K562 (cell line): ENCODE results near the gene RFNG. TPM values are rescaled to one million over a fixed set of nuclear protein-coding genes. Genes with fewer than 3 reads are reported as not detected.

Source experiments
- ATAC-seq: fragments of 200-7000 bp; cut with Tn5 transposase; 3 replicates; pipeline ENCODE4 v1.9.1; 2020; ENCODE audit warnings: moderate library complexity
- BruUV-seq: library from RNA; stranded (reverse); fragments of 400-500 nt; replicated peaks from 2 replicates; lab custom pipeline; 2021; lab: Mats Ljungman, UMichigan
- CTCF ChIA-PET: fragments of 300-600 bp; formaldehyde crosslinking; extraction: SDS; loops from one replicate; lab custom pipeline; 2021; ENCODE audit warnings: low intra/inter-chr PET ratio; lab: Yijun Ruan, JAX
- POLR2A ChIA-PET: fragments of 300-600, 350-650 bp; sonication (Branson Sonifier 250); formaldehyde crosslinking; extraction: SDS; loops from one replicate; lab custom pipeline; 2021; ENCODE audit warnings: antibody characterized with exemption, inconsistent platforms; lab: Yijun Ruan, JAX
- DNase-seq, 4 experiments: peaks; one replicate each; pipeline versions ENCODE4 v3.0.0 to v3.0.0-alpha.2; 2011 to 2018; ENCODE audit warnings: low spot score in 3 of 4, mixed read lengths in 3 of 4; ENCODE audit errors: extremely low read depth in 1 of 4
- FAIRE-seq: peaks from 2 replicates; lab custom pipeline; 2011; peaks lifted over from hg19 to GRCh38; lab: Jason Lieb, UNC
- H2AFZ ChIP-seq: 2 replicates; pipeline ENCODE4 v1.6.0; 2011; ENCODE audit warnings: low read depth, low read length, control low read depth, inconsistent platforms
- H3K27ac ChIP-seq: fragments of 200-600 bp; 3 replicates; pipeline ENCODE4 v1.8.0; 2011; ENCODE audit warnings: low read depth, mild to moderate bottlenecking, control low read depth, inconsistent platforms, low read length, moderate library complexity, mixed read lengths; ENCODE audit errors: extremely low read depth
- H3K27me3 ChIP-seq, 2 experiments: fragments of 300-600 bp in 1 of 2; 2 replicates in 1 of 2; 3 replicates in 1 of 2; pipeline versions ENCODE4 v1.6.0 to v1.8.0; 2011; ENCODE audit warnings: inconsistent platforms in 2 of 2, low read length in 2 of 2, mild to moderate bottlenecking in 1 of 2, mixed read lengths in 1 of 2, moderate library complexity in 1 of 2; ENCODE audit not compliant: control insufficient read depth in 2 of 2, insufficient read depth in 2 of 2
- H3K36me3 ChIP-seq: fragments of 300-600 bp; 3 replicates; pipeline ENCODE4 v1.8.0; 2011; ENCODE audit warnings: mild to moderate bottlenecking, low read length, inconsistent platforms; ENCODE audit not compliant: control insufficient read depth, insufficient read depth
- H3K4me1 ChIP-seq, 2 experiments: fragments of 200-600 bp in 1 of 2; replicated peaks in 1 of 2; 2 replicates in 1 of 2; 3 replicates in 1 of 2; pipeline versions ENCODE4 v1.5.1 to v1.8.0; 2011; ENCODE audit warnings: inconsistent platforms in 2 of 2, low read length in 2 of 2, mild to moderate bottlenecking in 1 of 2, mixed read lengths in 1 of 2, moderate library complexity in 1 of 2; ENCODE audit not compliant: control insufficient read depth in 2 of 2, insufficient read depth in 2 of 2
- H3K4me2 ChIP-seq: 2 replicates; pipeline ENCODE4 v1.6.1; 2011; ENCODE audit warnings: low read length, control low read depth, inconsistent platforms, mixed read lengths; ENCODE audit not compliant: insufficient read depth
- H3K4me3 ChIP-seq: fragments of 200-600 bp; sonication (generic), shearing (Covaris generic); 2 replicates; pipeline ENCODE4 v1.5.1; 2016; ENCODE audit warnings: control low read depth, inconsistent platforms
- H3K79me2 ChIP-seq: fragments of 200-600 bp; 3 replicates; pipeline ENCODE4 v1.8.0; 2011; ENCODE audit warnings: low read length, inconsistent platforms; ENCODE audit not compliant: control insufficient read depth, insufficient read depth
- H3K9ac ChIP-seq, 2 experiments: 2 replicates each; pipeline versions ENCODE4 v1.6.0 to v1.6.1; 2011; ENCODE audit warnings: low read depth in 2 of 2, low read length in 2 of 2, control low read depth in 1 of 2, inconsistent platforms in 1 of 2, mild to moderate bottlenecking in 1 of 2, mixed read lengths in 1 of 2; ENCODE audit not compliant: insufficient read depth in 1 of 2
- H3K9me1 ChIP-seq: one replicate; pipeline ENCODE4 v1.6.0; 2011; ENCODE audit warnings: inconsistent platforms, mild to moderate bottlenecking, low read length, moderate library complexity; ENCODE audit not compliant: control insufficient read depth, insufficient read depth
- H3K9me3 ChIP-seq: replicated peaks from 2 replicates; pipeline ENCODE4 v1.5.1; 2011; ENCODE audit warnings: low read depth, low read length, inconsistent platforms; ENCODE audit not compliant: control insufficient read depth, insufficient read depth
- H4K20me1 ChIP-seq: replicated peaks from 2 replicates; pipeline ENCODE4 v1.6.1; 2011; ENCODE audit warnings: low read length, inconsistent platforms, mixed read lengths; ENCODE audit not compliant: control insufficient read depth, insufficient read depth
- CTCF ChIP-seq, 3 experiments: IDR thresholded peaks in 2 of 3; conservative IDR thresholded peaks in 1 of 3; 2 replicates each; pipeline ENCODE4 v1.5.1; 2011 to 2012; ENCODE audit warnings: low read length in 3 of 3, mild to moderate bottlenecking in 3 of 3, control low read depth in 2 of 3, improper control_type of control experiment in 1 of 3, inconsistent platforms in 1 of 3, low read depth in 1 of 3, mixed read lengths in 1 of 3, moderate library complexity in 1 of 3; ENCODE audit not compliant: insufficient read depth in 2 of 3
- IRF2 ChIP-seq: sonication (generic); formaldehyde crosslinking; IDR thresholded peaks from 2 replicates; pipeline ENCODE4 v1.8.1; 2022; ENCODE audit warnings: mild to moderate bottlenecking, missing genetic modification reagents
- POLR2G ChIP-seq: fragments of 200-400 bp; formaldehyde crosslinking; IDR thresholded peaks from 2 replicates; pipeline ENCODE4 v1.6.1; 2017; ENCODE audit warnings: low read depth, mild to moderate bottlenecking, antibody characterized with exemption, low read length, moderate library complexity
- TEAD4 ChIP-seq, 2 experiments: sonication (generic) in 1 of 2; formaldehyde crosslinking in 1 of 2; IDR thresholded peaks; 2 replicates each; pipeline versions ENCODE4 v1.6.1 to v1.8.0; 2012 to 2022; ENCODE audit warnings: borderline replicate concordance in 1 of 2, inconsistent platforms in 1 of 2, low read length in 1 of 2, mild to moderate bottlenecking in 1 of 2, missing genetic modification reagents in 1 of 2
- ZNF24 ChIP-seq: fragments of 450-650 bp; IDR thresholded peaks from 2 replicates; pipeline ENCODE4 v1.6.1; 2016
- WGBS: fragments of 100-300 bp; shearing (Covaris generic); methylation state at CpG from one replicate; pipeline ENCODE4 v1.1.6; 2016; ENCODE audit warnings: low coverage, mixed read lengths; ENCODE audit not compliant: insufficient coverage; ENCODE audit errors: missing lambda C conversion rate; 5-methylcytosine and 5-hydroxymethylcytosine counted together
- in situ Hi-C: fragments of 300-500 bp; cut with MboI; formaldehyde crosslinking; loops from 4 replicates; pipeline ENCODE4 v1.15.0; 2018; ENCODE audit warnings: inconsistent platforms, mixed read lengths
- intact Hi-C: fragments of 100-400 bp; cut with micrococcal nuclease; formaldehyde crosslinking; loops from 2 replicates; pipeline ENCODE4 v1.14.2; 2022
- polyA plus RNA-seq, 8 experiments: library from polyadenylated mRNA; depleted of rRNA in 4 of 8; stranded (reverse) in 5 of 8; unstranded in 3 of 8; fragments of >200 nt; fragmentation: Nextera tagmentation in 2 of 8; fragmentation: Illumina TruSeq in 1 of 8; extraction: Ambion mirVana in 2 of 8; extraction: Trizol in 1 of 8; gene quantifications; 2 replicates each; pipeline versions ENCODE4 v1.2.1 to v1.2.3, GENCODE V29; 2011 to 2014; ENCODE audit warnings: inconsistent platforms in 1 of 8, missing spikeins in 1 of 8
- total RNA-seq, 7 experiments: library from RNA; depleted of rRNA in 6 of 7; stranded (reverse); fragments of >200 nt in 6 of 7; fragmentation: Illumina TruSeq in 2 of 7; extraction: Trizol in 2 of 7; gene quantifications; 2 replicates each; pipeline versions ENCODE4 v1.2.1 to v1.2.3, GENCODE V29; 2011 to 2021; ENCODE audit warnings: low replicate concordance in 1 of 7
- TF ChIP-seq, protein P1 (sequence below): fragments of 450-650 bp; formaldehyde crosslinking; IDR thresholded peaks from 2 replicates; pipeline ENCODE4 v1.4.0; 2020; ENCODE audit warnings: mild to moderate bottlenecking, moderate library complexity

The RFNG gene
- total and polyA plus RNA-seq, 9 of the 15 experiments (the other 6 are each of a cell fraction or from before 2014, with no cell fraction given), result 0.32 to 32.8 (median 9.5) TPM

GRCh38 chr17:82062076-82062983, 10.7 kb upstream of the RFNG start:
- no peaks in the 10 kb centered on the region for H3K9me1 ChIP-seq
- ChIA-PET CTCF (no interaction called here), POLR2A (interaction anchor here (0.6 to 2.4 kb wide), 6 partner anchors 8 to 103 kb away, joined by 3 to 11 read pairs (median 4); no protein-coding TSS in a partner anchor)

More at GRCh38 chr17:82062076-82062983, 10.7 kb upstream of the RFNG start:
- H3K79me2 ChIP-seq, result peaks cover 28% of the 10 kb centered on the region
- H3K9me3 ChIP-seq, result no peaks in the 10 kb centered on the region
- no peak for DNase-seq
- H3K36me3 ChIP-seq, result peaks cover 71% of the 10 kb centered on the region; the same call in 2 of the 3 replicates
- no peak for FAIRE-seq
- H3K4me2 ChIP-seq, result no peak overlapping the region
- H3K4me1 ChIP-seq, result peaks cover 3 to 83% of the 10 kb centered on the region in 2 experiments; a peak in 3 of 5 replicates
- peak; percentile 36; the same call in 2 of the 3 replicates for ATAC-seq
- H3K9ac ChIP-seq, result peak overlapping the region in 1 of 2 experiments; percentile 46; a peak in 1 of 4 replicates
- BruUV-seq, result no TSS peak
- in situ Hi-C loops (no loop called here), intact Hi-C loops (no loop called here)
- no peak overlapping the region for H3K27ac ChIP-seq
- no peak overlapping the region for H3K4me3 ChIP-seq
- peak; percentile 46 for TF ChIP-seq POLR2G
- no peak for TF ChIP-seq TEAD4 (IDR thresholded peaks at IDR 0.05; ENCODE audit: low read length)
- TF ChIP-seq TEAD4 (CRISPR knock-in tag; IDR thresholded peaks at IDR 0.05; ENCODE audit: borderline replicate concordance), result peak; percentile 52; the same call in 1 of the 2 replicates
- no peak for TF ChIP-seq ZNF24
- TF ChIP-seq, protein P1, sequence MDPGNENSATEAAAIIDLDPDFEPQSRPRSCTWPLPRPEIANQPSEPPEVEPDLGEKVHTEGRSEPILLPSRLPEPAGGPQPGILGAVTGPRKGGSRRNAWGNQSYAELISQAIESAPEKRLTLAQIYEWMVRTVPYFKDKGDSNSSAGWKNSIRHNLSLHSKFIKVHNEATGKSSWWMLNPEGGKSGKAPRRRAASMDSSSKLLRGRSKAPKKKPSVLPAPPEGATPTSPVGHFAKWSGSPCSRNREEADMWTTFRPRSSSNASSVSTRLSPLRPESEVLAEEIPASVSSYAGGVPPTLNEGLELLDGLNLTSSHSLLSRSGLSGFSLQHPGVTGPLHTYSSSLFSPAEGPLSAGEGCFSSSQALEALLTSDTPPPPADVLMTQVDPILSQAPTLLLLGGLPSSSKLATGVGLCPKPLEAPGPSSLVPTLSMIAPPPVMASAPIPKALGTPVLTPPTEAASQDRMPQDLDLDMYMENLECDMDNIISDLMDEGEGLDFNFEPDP (CRISPR knock-in tag), result no peak
- TF ChIP-seq IRF2 (CRISPR knock-in tag), result no peak
- peak in 2 of 3 experiments; percentile 26 to 27; a peak in 2 of 6 replicates for TF ChIP-seq CTCF (IDR thresholded peaks at IDR 0.05 in 2 of 3, conservative IDR thresholded peaks at IDR 0.05 in 1 of 3; ENCODE audit: insufficient read depth in 2 of 3, low read depth in 1 of 3, low read length in 3 of 3)
- no peaks in the 10 kb centered on the region; the same call in none of the 2 replicates for H4K20me1 ChIP-seq
- no peak overlapping the region for H2AFZ ChIP-seq
- no peaks in the 10 kb centered on the region for H3K27me3 ChIP-seq
- 94% methylated on average over 23 of the region's 24 CpGs for WGBS
